Prostate gland (tissue), 1 donor: ENCODE results near the gene IL3RA.

ENCODE experiments used
- POLR2A ChIP-seq: fragments of 450-650 bp; IDR thresholded peaks from one replicate; pipeline ENCODE4 v1.6.1; 2016; ENCODE audit warnings: antibody characterized with exemption, mild to moderate bottlenecking
- POLR2AphosphoS5 ChIP-seq: sonication (generic); formaldehyde crosslinking; IDR thresholded peaks from one replicate; pipeline ENCODE4 v1.6.1; 2017; ENCODE audit warnings: antibody characterized with exemption

- TF ChIP-seq POLR2AphosphoS5 (no peak), POLR2A (no peak)
Observed at GRCh38 chrX:1403228-1403627, 66.6 kb downstream of the IL3RA start.
